Heart right ventricle (tissue), 16 donors: Measurements from ENCODE around the gene SNRNP27. TPM values are rescaled to one million over a fixed set of nuclear protein-coding genes. Genes with fewer than 3 reads are reported as not detected.

Experiments used
- ATAC-seq, 8 donors: fragments of 200-7000 bp; cut with Tn5 transposase; one replicate each; pipeline ENCODE4 v1.9.1; 2020; ENCODE audit warnings: mild to moderate bottlenecking in 8 of 8, moderate library complexity in 8 of 8, moderate number of reproducible peaks in 1 of 8
- DNase-seq, 2 donors: peaks; one replicate each; pipeline ENCODE4 v3.0.0-alpha.2; 2020
- H3K27ac ChIP-seq, 10 donors: fragments of 200-600 bp; sonication (generic) in 2 of 10; one replicate each; pipeline versions ENCODE4 v1.5.0 to v1.8.0; 2020 to 2022; ENCODE audit warnings: mild to moderate bottlenecking in 3 of 10
- H3K27me3 ChIP-seq, 7 donors: fragments of 200-600 bp; one replicate each; pipeline ENCODE4 v1.8.0; 2021 to 2022; ENCODE audit warnings: mild to moderate bottlenecking in 2 of 7
- H3K36me3 ChIP-seq, 9 donors: fragments of 200-600 bp; sonication (generic) in 1 of 9; one replicate each; pipeline versions ENCODE4 v1.5.0 to v1.8.0; 2020 to 2022; ENCODE audit warnings: mild to moderate bottlenecking in 2 of 9
- H3K4me1 ChIP-seq, 9 donors: fragments of 200-600 bp; sonication (generic) in 1 of 9; one replicate each; pipeline versions ENCODE4 v1.5.0 to v1.8.0; 2020 to 2022; ENCODE audit warnings: mild to moderate bottlenecking in 4 of 9
- H3K4me3 ChIP-seq, 10 donors: fragments of 200-600 bp; sonication (generic) in 2 of 10; one replicate each; pipeline versions ENCODE4 v1.5.0 to v1.8.0; 2020 to 2022; ENCODE audit warnings: mild to moderate bottlenecking in 7 of 10, moderate library complexity in 2 of 10
- H3K9me3 ChIP-seq, 11 donors: fragments of 200-600 bp in 10 of 11; sonication (generic) in 2 of 11; one replicate each; pipeline versions ENCODE4 v1.5.0 to v1.8.0; 2013 to 2022; ENCODE audit warnings: mild to moderate bottlenecking in 2 of 11, control low read depth in 1 of 11, moderate library complexity in 1 of 11
- CTCF ChIP-seq, 9 donors: fragments of 200-600 bp; sonication (generic) in 2 of 9; IDR thresholded peaks; one replicate each; pipeline versions ENCODE4 v1.5.0 to v1.8.0; 2021 to 2022; ENCODE audit warnings: antibody characterized with exemption in 9 of 9, mild to moderate bottlenecking in 5 of 9, moderate library complexity in 1 of 9
- WGBS, 2 donors: extraction: QIAGEN DNeasy Blood & Tissue Kit; methylation state at CpG; one replicate each; pipeline ENCODE4 v1.1.7; 2013; ENCODE audit warnings: inconsistent platforms in 1 of 2; 5-methylcytosine and 5-hydroxymethylcytosine counted together
- intact Hi-C, 10 donors: fragments of 100-400 bp; cut with DNase I; formaldehyde crosslinking; loops; one replicate each; pipeline versions ENCODE4 v1.11.1 to v1.14.2; 2022
- polyA plus RNA-seq, 2 donors: library from polyadenylated mRNA; stranded (reverse); fragments of 200-250 nt; gene quantifications; one replicate each; pipeline ENCODE4 v1.2.3, GENCODE V29; 2013
- total RNA-seq, 10 donors: library from RNA; stranded (reverse); fragmentation: NEBNext Ultra II Directional in 3 of 10; extraction: Animal tissue kit (Norgen Biotek cat#: 25700) in 3 of 10; gene quantifications; one replicate each; pipeline versions ENCODE4 v1.2.1 to v1.2.4, GENCODE V29; 2021 to 2023
- donor health status: Arrhythmogenic right ventricular cardiomyopathy.
- donor health status: ischemic (EF 13 %, LVEDD 7.1; RV severe dilation, severe dysfunction).
- donor health status: healthy with polysubstance abuse.
- donor health status: DM: no; HTN: yes; CAD: no.
- donor health status: DM: no; HTN: no; CAD: no.
- donor health status: ischemic (EF 25% LVEDD 6.9; RV normal size, moderate dysfunction).
- donor health status: ischemic (EF 25% LVEDD 5.7; RV mildly dilated, moderate dysfunction).
- donor health status: healthy.
- donor health status: DM: yes; HTN: yes; CAD: no.
- donor health status: Ischemic cardiomyopathy.
- donor health status: ischemic (EF 35%, LVEDD 5.7; RV mildly dilated, moderate dysfunction).
- donor health status: nonischemic (EF 11% LVEDD 7.7; RV severe dilation, severe dysfunction).
- donor health status: DM: yes; HTN: yes; CAD: no.
- donor health status: PGD.
- donor health status: ischemic (EF 29% LVEDD 5.4; RV normal size, mild dysfunction).
- donor health status: nonischemic (EF 23%, LVEDD 6.1; RV moderate dilation, normal function).

The SNRNP27 gene
- total and polyA plus RNA-seq, 12 donors = 34.5 to 68.4 (median 53.7) TPM

GRCh38 chr2:69936906-69937305 lies 43.1 kb downstream of the SNRNP27 start:
- 80 to 83% methylated on average over 11 of the region's 11 CpGs for WGBS, 2 donors
- H3K36me3 ChIP-seq = peaks cover 0 to 79% (median 49%) of the 10 kb centered on the region in 9 donors
- DNase-seq (no peak), ATAC-seq (no peak)
- TF ChIP-seq CTCF (IDR thresholded peaks at IDR 0.05) = no peak
- intact Hi-C loops = loop anchor here in 1 of 10 donors (10.0 kb wide), 1 partner anchor 128 kb away; no protein-coding TSS in a partner anchor
- H3K27ac ChIP-seq = peak overlapping the region in 1 of 10 donors; percentile 10
- no peak overlapping the region for H3K4me3 ChIP-seq
- no peaks in the 10 kb centered on the region for H3K27me3 ChIP-seq
- peaks cover 5 to 36% (median 14%) of the 10 kb centered on the region in 9 donors for H3K4me1 ChIP-seq
- H3K9me3 ChIP-seq = no peaks in the 10 kb centered on the region

DNA sequence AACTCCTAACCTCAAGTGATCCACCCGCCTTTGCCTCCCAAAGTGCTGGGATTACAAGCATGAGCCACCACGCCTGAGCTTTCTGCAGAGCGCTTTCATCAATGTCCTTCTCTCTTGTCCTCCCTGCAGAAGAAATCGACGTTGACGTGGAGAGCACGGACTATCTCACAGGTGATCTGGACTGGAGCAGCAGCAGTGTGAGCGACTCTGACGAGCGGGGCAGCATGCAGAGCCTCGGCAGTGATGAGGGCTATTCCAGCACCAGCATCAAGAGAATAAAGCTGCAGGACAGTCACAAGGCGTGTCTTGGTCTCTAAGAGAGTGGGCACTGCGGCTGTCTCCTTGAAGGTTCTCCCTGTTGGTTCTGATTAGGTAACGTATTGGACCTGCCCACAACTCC lies 44.2 kb downstream of the SNRNP27 start:
- ATAC-seq (no peak), DNase-seq (no peak)
- no peaks in the 10 kb centered on the region for H3K27me3 ChIP-seq
- H3K4me3 ChIP-seq = no peak overlapping the region
- intact Hi-C loops = loop anchor here in 1 of 10 donors (10.0 kb wide), 1 partner anchor 127 kb away; no protein-coding TSS in a partner anchor
- WGBS, 2 donors = 96 to 97% methylated on average over 14 of the region's 14 CpGs
- no peaks in the 10 kb centered on the region for H3K9me3 ChIP-seq
- TF ChIP-seq CTCF (IDR thresholded peaks at IDR 0.05) = no peak
- no peak overlapping the region for H3K27ac ChIP-seq
- H3K4me1 ChIP-seq = peaks cover 5 to 26% (median 12%) of the 10 kb centered on the region in 9 donors
- peaks cover 0 to 90% (median 60%) of the 10 kb centered on the region in 9 donors for H3K36me3 ChIP-seq

DNA sequence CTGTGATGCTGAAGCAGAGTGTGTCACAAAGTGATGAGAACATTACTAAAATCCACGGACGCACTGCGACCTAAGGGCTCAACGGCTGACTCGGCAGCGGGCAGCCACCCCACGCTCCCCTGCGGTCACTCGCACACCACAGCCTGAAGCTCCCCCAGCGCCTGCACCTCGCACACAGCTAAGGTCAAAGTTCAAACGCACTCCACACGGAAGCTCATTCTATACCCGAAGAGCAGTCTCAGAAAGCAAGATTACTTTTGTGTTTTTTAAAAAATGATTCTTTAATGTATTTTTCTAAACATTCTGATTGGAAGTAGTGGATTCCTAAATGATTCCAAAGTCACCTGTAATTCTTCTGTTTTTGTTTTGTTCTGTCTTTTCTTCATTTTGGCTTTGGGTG lies 46.0 kb downstream of the SNRNP27 start:
- no peaks in the 10 kb centered on the region for H3K9me3 ChIP-seq
- no peaks in the 10 kb centered on the region for H3K27me3 ChIP-seq
- 88 to 90% methylated on average over 14 of the region's 14 CpGs for WGBS, 2 donors
- intact Hi-C loops = loop anchor here in 2 of 10 donors (10.0 kb wide), 2 partner anchors 85 to 125 kb away; no protein-coding TSS in a partner anchor
- TF ChIP-seq CTCF (IDR thresholded peaks at IDR 0.05) = no peak
- H3K4me3 ChIP-seq = no peak overlapping the region
- no peak overlapping the region for H3K27ac ChIP-seq
- peaks cover 0 to 26% (median 0%) of the 10 kb centered on the region in 9 donors for H3K4me1 ChIP-seq
- peaks cover 0 to 92% (median 60%) of the 10 kb centered on the region in 9 donors for H3K36me3 ChIP-seq
- DNase-seq (no peak), ATAC-seq (no peak)

DNA sequence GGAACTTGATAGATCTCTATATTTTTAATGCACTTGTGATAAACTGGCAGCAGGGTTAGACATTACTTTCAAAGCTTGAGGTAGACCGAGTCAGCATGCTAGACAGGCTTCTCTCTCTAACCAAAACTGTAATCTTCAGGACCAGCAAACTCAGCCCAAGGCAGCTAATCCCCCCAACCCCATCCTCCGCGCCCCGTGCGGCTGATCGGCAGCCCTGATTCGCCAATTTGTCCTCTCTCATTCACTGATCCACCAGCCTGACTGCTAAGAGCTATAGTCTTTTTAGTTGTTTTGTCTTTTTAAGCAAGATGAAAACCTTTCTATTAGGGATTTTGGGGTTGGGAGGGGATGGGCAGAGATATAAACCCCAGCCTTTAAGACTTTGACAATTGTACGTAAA lies 46.9 kb downstream of the SNRNP27 start:
- no peak for ATAC-seq
- WGBS, 2 donors = 96% methylated on average over 8 of the region's 8 CpGs
- intact Hi-C loops = loop anchor here in 1 of 10 donors (10.0 kb wide), 1 partner anchor 84 kb away; no protein-coding TSS in a partner anchor
- Histone ChIP-seq H3K9me3 (no peaks in the 10 kb centered on the region), H3K4me1 (peaks cover 0 to 29% (median 0%) of the 10 kb centered on the region in 9 donors), H3K27ac (no peak overlapping the region), H3K4me3 (no peak overlapping the region), H3K27me3 (no peaks in the 10 kb centered on the region), H3K36me3 (peaks cover 0 to 82% (median 54%) of the 10 kb centered on the region in 9 donors)
- DNase-seq = no peak
- TF ChIP-seq CTCF (IDR thresholded peaks at IDR 0.05) = no peak
